A549 (cell line): ENCODE measurements around the gene ALG8.

Source experiments
- CHD2 ChIP-seq: fragments of 150-350 bp; IDR thresholded peaks from 2 replicates; pipeline ENCODE4 v1.6.1; 2014; ENCODE audit warnings: low read length; ENCODE audit not compliant: partially characterized antibody
- JUN ChIP-seq, 2 experiments: fragments of >200 bp; sonication (Bioruptor Twin); formaldehyde crosslinking; IDR thresholded peaks; 2 replicates in 1 of 2; 3 replicates in 1 of 2; pipeline ENCODE4 v1.6.1; 2016 to 2017
- POLR2A ChIP-seq: IDR thresholded peaks from 2 replicates; pipeline ENCODE4 v1.6.1; 2012; ENCODE audit warnings: mild to moderate bottlenecking, low read length
- TF ChIP-seq, protein P1 (sequence below): fragments of >200 bp; sonication (Bioruptor Twin); formaldehyde crosslinking; IDR thresholded peaks from 2 replicates; pipeline ENCODE4 v1.6.1; 2016

DNA sequence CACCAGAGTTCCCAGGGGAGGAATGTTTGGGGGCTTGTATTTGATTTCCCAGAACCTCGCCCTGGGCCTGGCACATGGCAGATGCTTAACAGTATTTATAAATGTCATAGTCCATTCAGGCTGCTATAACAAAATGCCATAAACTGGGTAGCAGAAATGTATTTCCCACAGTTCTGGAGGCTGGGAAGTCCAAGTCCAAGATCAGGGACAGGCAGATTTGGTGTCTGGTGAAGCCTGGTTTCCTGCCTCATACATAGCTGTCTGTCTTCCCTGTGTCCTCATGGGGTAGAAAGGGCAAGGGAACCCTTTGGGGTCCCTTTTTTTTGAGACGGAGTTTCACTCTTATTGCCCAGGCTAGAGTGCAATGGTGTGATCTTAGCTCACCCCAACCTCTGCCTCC is 25.0 kb upstream of the ALG8 start:
- TF ChIP-seq, protein P1, sequence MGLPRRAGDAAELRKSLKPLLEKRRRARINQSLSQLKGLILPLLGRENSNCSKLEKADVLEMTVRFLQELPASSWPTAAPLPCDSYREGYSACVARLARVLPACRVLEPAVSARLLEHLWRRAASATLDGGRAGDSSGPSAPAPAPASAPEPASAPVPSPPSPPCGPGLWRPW: no peak
- no peak for TF ChIP-seq CHD2
- no peak for TF ChIP-seq POLR2A
- TF ChIP-seq JUN (IDR thresholded peaks at IDR 0.05): no peak
